GM12865 (cell line): ENCODE data around the gene SORCS2.

Experiments
- DNase-seq: peaks from one replicate; pipeline ENCODE4 v3.0.0; 2010; ENCODE audit warnings: low read depth
- H3K4me3 ChIP-seq: 2 replicates; pipeline ENCODE4 v1.5.1; 2011; ENCODE audit warnings: mild to moderate bottlenecking, low read depth, low read length, control low read depth
- TF ChIP-seq, protein P1 (sequence below): IDR thresholded peaks from 2 replicates; pipeline ENCODE4 v1.5.1; 2011; ENCODE audit warnings: low read length, control low read depth, low read depth, inconsistent platforms; ENCODE audit not compliant: insufficient read depth; ENCODE audit errors: missing control alignments

The SORCS2 gene

DNA sequence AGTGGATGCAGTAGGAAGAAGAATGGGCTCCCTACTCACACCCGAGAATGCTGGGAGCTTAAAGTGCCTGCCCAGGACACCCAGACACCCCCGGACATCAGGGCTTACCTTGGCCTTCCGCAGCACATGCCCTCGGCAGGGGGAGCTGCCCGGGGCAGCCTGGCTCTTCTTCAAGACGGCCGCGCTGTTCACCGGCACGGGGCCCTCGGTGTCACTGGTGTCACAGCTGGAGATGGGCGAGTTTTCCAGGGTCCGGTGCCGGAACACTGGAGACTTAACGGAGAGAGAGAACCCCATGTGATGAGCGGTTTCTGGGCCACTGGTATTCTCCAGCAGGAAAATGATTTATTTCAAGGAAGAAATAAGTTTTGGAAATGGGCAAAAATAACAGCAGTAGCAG lies 576.4 kb downstream of the SORCS2 start:
- DNase-seq = no peak
- TF ChIP-seq, protein P1, sequence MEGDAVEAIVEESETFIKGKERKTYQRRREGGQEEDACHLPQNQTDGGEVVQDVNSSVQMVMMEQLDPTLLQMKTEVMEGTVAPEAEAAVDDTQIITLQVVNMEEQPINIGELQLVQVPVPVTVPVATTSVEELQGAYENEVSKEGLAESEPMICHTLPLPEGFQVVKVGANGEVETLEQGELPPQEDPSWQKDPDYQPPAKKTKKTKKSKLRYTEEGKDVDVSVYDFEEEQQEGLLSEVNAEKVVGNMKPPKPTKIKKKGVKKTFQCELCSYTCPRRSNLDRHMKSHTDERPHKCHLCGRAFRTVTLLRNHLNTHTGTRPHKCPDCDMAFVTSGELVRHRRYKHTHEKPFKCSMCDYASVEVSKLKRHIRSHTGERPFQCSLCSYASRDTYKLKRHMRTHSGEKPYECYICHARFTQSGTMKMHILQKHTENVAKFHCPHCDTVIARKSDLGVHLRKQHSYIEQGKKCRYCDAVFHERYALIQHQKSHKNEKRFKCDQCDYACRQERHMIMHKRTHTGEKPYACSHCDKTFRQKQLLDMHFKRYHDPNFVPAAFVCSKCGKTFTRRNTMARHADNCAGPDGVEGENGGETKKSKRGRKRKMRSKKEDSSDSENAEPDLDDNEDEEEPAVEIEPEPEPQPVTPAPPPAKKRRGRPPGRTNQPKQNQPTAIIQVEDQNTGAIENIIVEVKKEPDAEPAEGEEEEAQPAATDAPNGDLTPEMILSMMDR = no peak

DNA sequence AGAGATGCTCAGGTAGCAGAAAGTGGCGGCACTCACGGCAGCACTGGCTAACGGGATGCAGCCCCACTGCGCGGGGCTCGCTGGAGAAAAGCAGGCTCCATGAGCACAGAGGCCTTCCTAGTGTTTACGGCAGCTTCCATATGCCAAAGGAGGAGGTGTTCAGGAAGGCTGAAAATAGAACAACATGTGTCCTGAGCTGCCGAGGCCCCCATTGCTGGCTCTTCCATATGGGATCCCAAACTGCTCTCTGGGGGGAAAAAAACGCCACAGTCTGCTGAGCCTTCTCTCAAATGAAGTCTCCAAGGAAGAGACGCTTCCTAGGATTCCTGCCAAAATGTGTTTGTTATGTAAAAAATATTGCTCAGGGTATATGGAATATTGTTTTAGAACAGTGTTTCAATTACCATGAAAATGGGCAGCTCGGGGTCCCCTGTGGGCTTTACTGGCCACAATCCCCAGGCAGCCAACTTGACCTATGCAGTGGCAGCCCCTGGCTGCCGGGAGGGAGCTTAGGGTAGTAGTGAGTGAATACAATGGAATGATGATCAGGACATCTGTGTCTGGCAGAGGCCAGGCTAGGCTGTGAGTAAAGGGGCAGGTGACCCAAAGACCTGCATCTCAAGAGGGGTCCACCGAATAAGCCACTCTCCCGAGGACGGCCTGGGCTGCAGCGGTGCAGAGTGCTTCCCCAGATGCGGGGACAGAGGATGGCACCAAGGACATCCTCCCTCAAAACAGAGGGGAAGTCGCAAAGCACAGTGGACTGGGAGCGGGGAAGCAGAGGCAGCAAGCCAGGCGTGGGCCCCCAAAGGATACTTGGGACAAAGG lies 577.3 kb downstream of the SORCS2 start:
- no peak overlapping the region for H3K4me3 ChIP-seq
- no peak for DNase-seq
- TF ChIP-seq, protein P1 = no peak

More for the DNA sequence above, 576.4 kb downstream of the SORCS2 start:
- H3K4me3 ChIP-seq = no peak overlapping the region

DNA sequence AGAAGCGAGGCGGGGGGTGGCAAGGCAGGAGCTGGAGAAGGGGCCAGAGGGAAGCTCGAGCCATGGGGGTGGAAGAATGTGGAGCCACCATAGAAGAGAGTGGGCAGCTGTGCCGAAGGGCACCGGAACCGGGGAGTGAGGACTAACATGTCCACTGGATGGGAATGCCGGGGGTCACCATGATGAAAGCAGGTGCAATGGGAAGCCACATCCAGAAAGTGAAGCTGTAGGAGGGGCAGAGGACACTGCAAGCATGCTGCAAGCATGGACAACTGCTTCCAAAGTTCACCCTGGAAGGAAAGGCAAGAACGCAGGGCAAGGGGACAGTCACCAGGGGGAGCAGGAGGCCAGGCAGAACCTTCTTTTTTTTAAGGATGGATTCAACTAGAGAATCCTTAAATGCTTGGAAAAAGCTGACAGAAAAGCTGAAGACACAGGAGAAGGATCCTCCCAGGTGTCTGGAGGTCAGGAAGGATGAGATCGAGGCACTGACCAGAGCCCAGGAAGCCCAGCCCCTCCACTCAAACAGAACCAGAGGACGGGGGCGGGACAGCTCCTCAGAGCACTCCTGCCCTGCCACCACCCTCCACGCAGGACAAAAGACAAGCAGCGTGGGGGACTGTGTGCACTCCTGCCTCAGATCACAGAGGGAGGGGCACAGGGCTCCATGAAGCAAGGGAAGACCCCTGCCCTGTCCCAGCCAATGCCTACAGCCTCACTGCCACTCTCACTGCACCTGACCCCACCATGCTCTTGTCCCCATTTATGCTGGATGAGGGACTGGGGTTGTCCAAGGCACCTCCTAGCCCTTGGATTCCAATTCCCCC lies 578.1 kb downstream of the SORCS2 start:
- peak; percentile 35 for DNase-seq
- TF ChIP-seq, protein P1 = peak; percentile 60
- H3K4me3 ChIP-seq = no peak overlapping the region

DNA sequence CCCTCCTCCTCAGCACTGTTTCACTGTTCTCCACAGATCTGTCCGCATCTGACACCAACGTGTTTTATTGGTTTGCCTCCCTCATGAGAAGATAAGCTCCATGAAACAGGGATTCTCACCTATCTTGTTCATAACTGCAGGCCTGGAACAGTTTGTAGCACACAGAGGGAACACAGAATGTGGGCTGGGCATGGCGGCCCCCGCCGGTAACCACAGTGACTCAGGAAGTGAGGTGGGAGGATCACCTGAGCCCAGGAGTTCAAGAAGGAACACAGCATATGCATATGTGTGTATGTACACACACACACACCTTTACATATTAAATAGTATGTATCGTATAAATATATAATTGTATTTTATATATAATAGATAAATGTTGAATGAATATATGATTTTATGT lies 578.7 kb downstream of the SORCS2 start:
- H3K4me3 ChIP-seq = no peak overlapping the region
- peak; percentile 39 for DNase-seq
- TF ChIP-seq, protein P1 = no peak

DNA sequence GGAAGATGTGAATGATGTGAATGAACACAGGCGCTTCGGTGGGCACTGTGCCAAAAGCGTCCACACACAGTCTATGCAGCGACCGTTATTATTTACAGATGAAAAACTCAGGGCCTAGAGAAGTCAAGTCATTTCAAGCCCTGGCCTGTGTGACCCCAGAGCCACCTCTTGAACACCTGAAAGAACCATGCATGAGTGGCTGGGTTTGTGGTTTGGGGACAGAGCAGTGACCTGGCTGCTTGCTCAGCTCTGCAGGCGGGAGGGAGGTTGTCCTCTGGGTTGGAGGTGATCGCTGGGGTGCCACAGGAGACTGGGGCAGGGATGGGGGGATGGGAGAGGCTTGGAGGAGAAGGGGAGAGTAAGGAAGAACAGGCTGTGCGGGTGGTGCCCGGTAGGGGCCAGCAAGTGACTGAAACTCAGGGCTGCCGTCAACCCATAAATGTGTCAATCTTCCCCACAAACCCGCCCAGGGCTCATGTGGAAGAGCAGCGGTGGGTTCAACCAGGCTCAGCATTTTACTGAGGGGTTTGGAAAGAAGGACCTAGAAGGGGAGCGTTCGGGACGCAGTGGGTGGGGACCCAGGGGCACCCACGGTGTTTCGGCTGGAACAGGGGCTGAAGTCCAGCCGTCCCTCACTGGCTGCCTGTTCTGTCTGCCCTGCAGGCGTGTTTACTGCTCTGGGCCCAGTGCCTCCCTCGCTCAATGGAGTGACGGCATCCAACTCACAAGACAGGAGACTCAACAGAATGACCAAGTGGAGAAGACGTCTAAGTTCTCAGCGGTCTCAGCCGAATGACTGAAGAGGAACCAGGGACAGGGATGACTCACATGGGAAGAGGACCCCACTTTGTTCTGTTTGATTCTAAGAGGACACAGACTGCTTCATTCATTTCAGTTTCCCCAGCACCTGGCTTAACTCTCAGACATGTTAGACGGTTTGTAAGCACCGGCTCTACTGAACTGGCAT lies 579.5 kb downstream of the SORCS2 start:
- TF ChIP-seq, protein P1 = no peak
- H3K4me3 ChIP-seq = no peak overlapping the region
- DNase-seq = peak; percentile 95

DNA sequence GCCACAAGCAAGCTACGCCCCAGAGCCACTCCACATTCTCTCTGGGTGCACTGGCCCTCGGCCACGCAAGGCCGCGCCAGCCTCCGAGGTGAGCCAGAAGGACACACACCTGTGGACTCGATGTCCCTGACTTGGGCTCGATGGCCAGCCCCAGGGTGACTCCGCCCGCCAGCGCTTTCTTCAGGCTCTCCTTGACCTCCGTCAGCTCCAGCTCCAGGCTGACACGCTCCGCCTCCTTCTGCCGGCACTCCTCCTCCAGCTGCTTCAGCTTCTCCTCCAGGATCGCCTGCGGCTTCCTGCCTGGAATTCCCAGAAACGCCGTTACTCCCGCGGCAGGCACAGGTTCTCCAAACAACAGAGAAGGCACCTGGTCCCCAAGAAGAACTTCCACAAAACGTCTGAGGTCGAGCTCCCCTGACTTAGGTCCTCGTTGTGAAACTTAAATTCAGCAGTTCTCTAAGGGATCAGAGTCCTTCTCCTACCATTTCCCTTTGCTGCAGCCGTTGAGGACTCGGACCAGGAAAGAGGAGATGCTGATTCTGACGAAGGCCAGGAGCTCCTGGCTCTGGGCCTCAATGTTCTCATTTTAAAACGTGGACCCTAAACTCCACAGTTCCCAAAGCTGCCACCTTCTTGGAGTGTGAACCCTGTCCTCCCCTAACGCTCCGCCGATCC lies 580.5 kb downstream of the SORCS2 start:
- DNase-seq = no peak
- H3K4me3 ChIP-seq = no peak overlapping the region
- TF ChIP-seq, protein P1 = no peak
